GM12891 (cell line): ENCODE measurements around the gene SMC5.

Source experiments
- POLR2A ChIP-seq: IDR thresholded peaks from 2 replicates; pipeline ENCODE4 v1.6.1; 2011; ENCODE audit warnings: low read depth, low read length, control low read depth
- TAF1 ChIP-seq: IDR thresholded peaks from 2 replicates; pipeline ENCODE4 v1.6.1; 2011; ENCODE audit warnings: low read depth, low read length, control low read depth

GRCh38 chr9:70385426-70385825, 126.6 kb downstream of the SMC5 start:
- TF ChIP-seq POLR2A: no peak
- TF ChIP-seq TAF1: no peak
